Lower leg skin (tissue), 3 donors: ENCODE measurements around the gene ZNF540.

ENCODE experiments used
- CTCF ChIP-seq, 3 donors: fragments of 450-650 bp; IDR thresholded peaks; one replicate each; pipeline ENCODE4 v1.5.1; 2016; ENCODE audit warnings: antibody characterized with exemption in 3 of 3, mild to moderate bottlenecking in 3 of 3, moderate library complexity in 2 of 3
- POLR2A ChIP-seq, 2 donors: fragments of 450-650 bp; IDR thresholded peaks; one replicate each; pipeline ENCODE4 v1.6.1; 2016 to 2017; ENCODE audit warnings: antibody characterized with exemption in 2 of 2, mild to moderate bottlenecking in 1 of 2, moderate library complexity in 1 of 2

GRCh38 chr19:37551129-37551993 is 43.3 kb upstream of the ZNF540 start:
- TF ChIP-seq CTCF (IDR thresholded peaks at IDR 0.05) (no peak), POLR2A (IDR thresholded peaks at IDR 0.05) (no peak)
